Tibial nerve (tissue), 4 donors: Measurements from ENCODE around the gene AOAH. TPM values are rescaled to one million over a fixed set of nuclear protein-coding genes. Genes with fewer than 3 reads are reported as not detected.

Source experiments
- DNase-seq, 2 donors: peaks; one replicate each; pipeline ENCODE4 v3.0.0-alpha.2; 2019; ENCODE audit warnings: low spot score in 2 of 2
- H3K27ac ChIP-seq, 4 donors: fragments of 200-600 bp; sonication (generic) in 3 of 4; one replicate each; pipeline ENCODE4 v1.5.1; 2017 to 2019; ENCODE audit warnings: mild to moderate bottlenecking in 1 of 4
- H3K27me3 ChIP-seq, 2 donors: fragments of 200-600 bp; sonication (generic) in 1 of 2; one replicate each; pipeline versions ENCODE4 v1.5.1 to v1.6.0; 2017 to 2019
- H3K36me3 ChIP-seq, 3 donors: fragments of 200-600 bp; sonication (generic); one replicate each; pipeline ENCODE4 v1.5.1; 2018 to 2019
- H3K4me1 ChIP-seq, 4 donors: fragments of 200-600 bp; sonication (generic) in 3 of 4; one replicate each; pipeline ENCODE4 v1.5.1; 2017 to 2019
- H3K4me3 ChIP-seq, 4 donors: fragments of 200-600 bp; sonication (generic) in 3 of 4; one replicate each; pipeline ENCODE4 v1.5.1; 2017 to 2019; ENCODE audit warnings: mild to moderate bottlenecking in 1 of 4, moderate library complexity in 1 of 4
- H3K9me3 ChIP-seq, 4 donors: fragments of 200-600 bp; sonication (generic) in 3 of 4; one replicate each; pipeline ENCODE4 v1.5.1; 2017 to 2019
- CTCF ChIP-seq, 5 experiments: fragments of 200-600 bp in 3 of 5; fragments of 450-650 bp in 2 of 5; sonication (generic) in 3 of 5; IDR thresholded peaks; one replicate each; pipeline ENCODE4 v1.5.1; 2016 to 2019; ENCODE audit warnings: antibody characterized with exemption in 5 of 5, mild to moderate bottlenecking in 3 of 5, moderate library complexity in 2 of 5
- EP300 ChIP-seq, 2 donors: sonication (generic); formaldehyde crosslinking; IDR thresholded peaks; one replicate each; pipeline ENCODE4 v1.6.1; 2017; ENCODE audit warnings: antibody characterized with exemption in 2 of 2, mild to moderate bottlenecking in 1 of 2
- POLR2A ChIP-seq, 2 donors: fragments of 450-650 bp; IDR thresholded peaks; one replicate each; pipeline ENCODE4 v1.6.1; 2017; ENCODE audit warnings: antibody characterized with exemption in 2 of 2, mild to moderate bottlenecking in 2 of 2, moderate library complexity in 2 of 2
- WGBS, 2 donors: methylation state at CpG; one replicate each; pipeline ENCODE4 v1.1.5; 2018; 5-methylcytosine and 5-hydroxymethylcytosine counted together
- total RNA-seq, 4 donors: library from RNA; depleted of rRNA; stranded (reverse); fragments of >200 nt; gene quantifications; one replicate each; pipeline ENCODE4 v1.1.0, GENCODE V29; 2016

The AOAH gene
- total RNA-seq, 4 donors from 2014 or later = 7.5 to 17.8 (median 9.1) TPM

GRCh38 chr7:36583318-36583717 lies 141.0 kb downstream of the AOAH start:
- DNase-seq = no peak
- no peaks in the 10 kb centered on the region for H3K4me1 ChIP-seq
- peaks cover 0 to 20% (median 2%) of the 10 kb centered on the region in 4 donors for H3K9me3 ChIP-seq
- no peaks in the 10 kb centered on the region for H3K27me3 ChIP-seq
- no peak for TF ChIP-seq EP300 (IDR thresholded peaks at IDR 0.05)
- TF ChIP-seq CTCF (IDR thresholded peaks at IDR 0.05) = no peak
- no peak for TF ChIP-seq POLR2A (IDR thresholded peaks at IDR 0.05)
- 63 to 72% methylated on average over 1 of the region's 1 CpG for WGBS, 2 donors
- peaks cover 0 to 7% (median 0%) of the 10 kb centered on the region in 3 donors for H3K36me3 ChIP-seq
- no peak overlapping the region for H3K27ac ChIP-seq
- no peak overlapping the region for H3K4me3 ChIP-seq

GRCh38 chr7:36575832-36576231 lies 148.5 kb downstream of the AOAH start:
- no peak for DNase-seq
- Histone ChIP-seq H3K4me1 (no peaks in the 10 kb centered on the region), H3K27ac (no peak overlapping the region), H3K36me3 (peaks cover 0 to 9% (median 0%) of the 10 kb centered on the region in 3 donors), H3K4me3 (no peak overlapping the region), H3K9me3 (peaks cover 0 to 23% (median 2%) of the 10 kb centered on the region in 4 donors), H3K27me3 (no peaks in the 10 kb centered on the region)
- 81% methylated on average over 5 of the region's 5 CpGs for WGBS, 2 donors
- TF ChIP-seq POLR2A (IDR thresholded peaks at IDR 0.05) (no peak), EP300 (IDR thresholded peaks at IDR 0.05) (no peak), CTCF (IDR thresholded peaks at IDR 0.05) (no peak)

DNA sequence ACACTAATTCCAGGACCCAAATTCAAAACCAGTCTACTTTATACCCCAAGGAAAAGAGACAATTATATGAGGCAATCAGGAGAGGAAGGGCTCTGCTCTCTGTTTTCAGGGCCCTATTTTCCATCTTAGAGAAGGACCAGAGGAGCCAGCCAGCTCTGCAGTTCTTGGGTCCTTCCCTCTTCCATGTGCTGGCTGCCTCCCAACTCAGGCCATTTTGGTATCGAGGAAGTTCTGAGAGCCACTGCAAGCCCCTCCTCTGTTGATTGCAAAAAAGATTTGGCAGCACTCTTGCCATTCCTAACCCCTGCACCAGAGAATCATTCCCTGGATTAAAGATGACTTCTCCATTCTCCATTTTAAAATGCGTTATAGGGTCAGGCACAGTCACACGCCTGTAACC lies 151.2 kb downstream of the AOAH start:
- no peak for DNase-seq
- no peaks in the 10 kb centered on the region for H3K4me1 ChIP-seq
- WGBS, 2 donors = 81 to 85% methylated on average over 3 of the region's 3 CpGs

DNA sequence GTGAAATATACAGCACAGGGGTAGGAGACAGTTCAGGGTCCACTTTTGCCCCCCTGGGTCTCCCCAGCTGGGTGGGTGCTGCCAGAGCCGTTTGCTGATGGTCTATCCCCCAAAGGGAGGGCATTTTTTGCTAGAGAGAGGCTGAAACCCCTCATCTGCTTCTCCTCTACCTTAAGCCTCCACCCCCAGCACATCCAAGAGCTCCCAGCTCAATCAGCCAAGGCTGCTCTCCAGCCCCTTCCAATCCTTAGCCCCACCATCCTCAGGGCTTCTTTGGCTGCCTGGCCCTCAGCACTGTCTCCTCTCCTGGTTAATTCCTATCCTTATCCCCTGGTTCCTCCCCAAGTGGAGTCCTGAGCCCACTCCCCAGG lies 153.1 kb downstream of the AOAH start:
- DNase-seq = no peak
- peaks cover 0 to 6% (median 0%) of the 10 kb centered on the region in 4 donors for H3K4me1 ChIP-seq
- WGBS, 2 donors = 0% methylated on average over 1 of the region's 1 CpG

More for the DNA sequence above, 151.2 kb downstream of the AOAH start:
- Histone ChIP-seq H3K27ac (no peak overlapping the region), H3K27me3 (no peaks in the 10 kb centered on the region), H3K36me3 (peaks cover 0 to 5% (median 0%) of the 10 kb centered on the region in 3 donors), H3K9me3 (peaks cover 0 to 5% (median 0%) of the 10 kb centered on the region in 4 donors), H3K4me3 (no peak overlapping the region)
- TF ChIP-seq EP300 (IDR thresholded peaks at IDR 0.05) = no peak
- no peak for TF ChIP-seq CTCF (IDR thresholded peaks at IDR 0.05)
- no peak for TF ChIP-seq POLR2A (IDR thresholded peaks at IDR 0.05)

More for the DNA sequence above, 153.1 kb downstream of the AOAH start:
- Histone ChIP-seq H3K9me3 (no peaks in the 10 kb centered on the region), H3K27me3 (no peaks in the 10 kb centered on the region), H3K36me3 (peaks cover 0 to 3% (median 0%) of the 10 kb centered on the region in 3 donors), H3K4me3 (no peak overlapping the region), H3K27ac (no peak overlapping the region)
- no peak for TF ChIP-seq POLR2A (IDR thresholded peaks at IDR 0.05)
- no peak for TF ChIP-seq CTCF (IDR thresholded peaks at IDR 0.05)
